Measurements from ENCODE around the gene MAS1L.

DNA sequence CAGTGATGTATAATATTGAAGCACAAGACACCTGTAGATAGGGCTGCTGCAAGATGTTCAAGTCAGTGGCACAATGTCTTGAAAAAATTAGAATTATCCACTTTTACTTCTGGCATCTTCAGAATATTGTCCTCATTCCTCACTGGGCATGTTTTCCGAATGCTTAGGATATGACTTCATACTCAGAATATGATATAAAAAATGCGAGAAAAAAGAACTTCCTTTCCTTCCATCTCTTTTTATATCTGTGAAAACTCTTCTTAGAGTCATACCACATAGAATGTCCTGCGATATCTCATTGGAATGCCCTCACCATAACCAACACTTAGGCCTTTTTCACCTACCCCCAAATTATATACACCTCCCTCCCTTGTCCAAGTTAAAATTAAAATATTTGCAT is 4.6 kb downstream of the MAS1L start:
- TF ChIP-seq, protein P1, sequence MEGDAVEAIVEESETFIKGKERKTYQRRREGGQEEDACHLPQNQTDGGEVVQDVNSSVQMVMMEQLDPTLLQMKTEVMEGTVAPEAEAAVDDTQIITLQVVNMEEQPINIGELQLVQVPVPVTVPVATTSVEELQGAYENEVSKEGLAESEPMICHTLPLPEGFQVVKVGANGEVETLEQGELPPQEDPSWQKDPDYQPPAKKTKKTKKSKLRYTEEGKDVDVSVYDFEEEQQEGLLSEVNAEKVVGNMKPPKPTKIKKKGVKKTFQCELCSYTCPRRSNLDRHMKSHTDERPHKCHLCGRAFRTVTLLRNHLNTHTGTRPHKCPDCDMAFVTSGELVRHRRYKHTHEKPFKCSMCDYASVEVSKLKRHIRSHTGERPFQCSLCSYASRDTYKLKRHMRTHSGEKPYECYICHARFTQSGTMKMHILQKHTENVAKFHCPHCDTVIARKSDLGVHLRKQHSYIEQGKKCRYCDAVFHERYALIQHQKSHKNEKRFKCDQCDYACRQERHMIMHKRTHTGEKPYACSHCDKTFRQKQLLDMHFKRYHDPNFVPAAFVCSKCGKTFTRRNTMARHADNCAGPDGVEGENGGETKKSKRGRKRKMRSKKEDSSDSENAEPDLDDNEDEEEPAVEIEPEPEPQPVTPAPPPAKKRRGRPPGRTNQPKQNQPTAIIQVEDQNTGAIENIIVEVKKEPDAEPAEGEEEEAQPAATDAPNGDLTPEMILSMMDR (IDR thresholded peaks at IDR 0.05; ENCODE audit: insufficient read depth, low read length, poor library complexity, severe bottlenecking), result no peak
- TF ChIP-seq EZH2phosphoT487 (conservative IDR thresholded peaks at IDR 0.05; ENCODE audit: low read length), result no peak
